ENCODE data around the gene RIMS1.

RIMS1 gene

DNA sequence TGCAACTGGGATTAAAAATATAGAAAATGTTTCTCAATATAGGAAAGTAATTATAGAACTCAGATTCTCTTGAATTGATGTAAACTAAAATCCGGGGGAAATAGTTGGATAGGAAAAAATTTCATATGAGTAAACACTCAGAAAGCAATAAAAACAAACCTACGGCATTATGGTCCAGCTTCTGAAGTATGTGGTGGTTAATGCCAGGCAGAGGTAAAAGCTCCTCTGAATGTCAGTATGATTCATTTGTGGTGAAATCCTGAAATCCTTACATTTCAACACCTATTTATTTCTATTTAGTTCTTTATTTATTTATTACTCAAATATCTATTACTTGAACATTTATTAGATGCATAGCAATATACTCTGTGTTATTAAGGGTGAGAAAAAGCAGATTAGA lies 145.1 kb downstream of the RIMS1 start:
- Histone ChIP-seq H3F3A (ENCODE audit: insufficient read depth, low read length) (no peaks in the 10 kb centered on the region), H3K4me1 (ENCODE audit: low read length) (no peaks in the 10 kb centered on the region), H3K27me3 (replicated peaks; ENCODE audit: insufficient read depth, low read length) (no peaks in the 10 kb centered on the region), H3K4me2 (ENCODE audit: low read depth, low read length) (no peak overlapping the region), H2AFZ (ENCODE audit: low read length) (no peak overlapping the region), H3K4me3 (ENCODE audit: low read length) (no peak overlapping the region), H3K79me2 (ENCODE audit: low read length) (no peaks in the 10 kb centered on the region), H3K36me3 (replicated peaks; ENCODE audit: insufficient read depth, low read length) (no peaks in the 10 kb centered on the region), H4K20me1 (ENCODE audit: insufficient read depth, low read length) (no peaks in the 10 kb centered on the region), H3K9me2 (replicated peaks; ENCODE audit: insufficient read depth, low read length) (no peaks in the 10 kb centered on the region), H3K9me3 (replicated peaks; ENCODE audit: insufficient read depth, low read length) (no peaks in the 10 kb centered on the region), H3K9ac (ENCODE audit: low read length) (no peak overlapping the region), H3K27ac (ENCODE audit: low read length) (no peak overlapping the region)
- TF ChIP-seq EZH2phosphoT487 (IDR thresholded peaks at IDR 0.05; ENCODE audit: low read length) (no peak), EZH2 (optimal IDR thresholded peaks at IDR 0.05; ENCODE audit: low read depth, low read length) (no peak)
- TF ChIP-seq, protein P1, sequence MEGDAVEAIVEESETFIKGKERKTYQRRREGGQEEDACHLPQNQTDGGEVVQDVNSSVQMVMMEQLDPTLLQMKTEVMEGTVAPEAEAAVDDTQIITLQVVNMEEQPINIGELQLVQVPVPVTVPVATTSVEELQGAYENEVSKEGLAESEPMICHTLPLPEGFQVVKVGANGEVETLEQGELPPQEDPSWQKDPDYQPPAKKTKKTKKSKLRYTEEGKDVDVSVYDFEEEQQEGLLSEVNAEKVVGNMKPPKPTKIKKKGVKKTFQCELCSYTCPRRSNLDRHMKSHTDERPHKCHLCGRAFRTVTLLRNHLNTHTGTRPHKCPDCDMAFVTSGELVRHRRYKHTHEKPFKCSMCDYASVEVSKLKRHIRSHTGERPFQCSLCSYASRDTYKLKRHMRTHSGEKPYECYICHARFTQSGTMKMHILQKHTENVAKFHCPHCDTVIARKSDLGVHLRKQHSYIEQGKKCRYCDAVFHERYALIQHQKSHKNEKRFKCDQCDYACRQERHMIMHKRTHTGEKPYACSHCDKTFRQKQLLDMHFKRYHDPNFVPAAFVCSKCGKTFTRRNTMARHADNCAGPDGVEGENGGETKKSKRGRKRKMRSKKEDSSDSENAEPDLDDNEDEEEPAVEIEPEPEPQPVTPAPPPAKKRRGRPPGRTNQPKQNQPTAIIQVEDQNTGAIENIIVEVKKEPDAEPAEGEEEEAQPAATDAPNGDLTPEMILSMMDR (IDR thresholded peaks at IDR 0.05; ENCODE audit: low read length) = no peak
- no peak for DNase-seq

DNA sequence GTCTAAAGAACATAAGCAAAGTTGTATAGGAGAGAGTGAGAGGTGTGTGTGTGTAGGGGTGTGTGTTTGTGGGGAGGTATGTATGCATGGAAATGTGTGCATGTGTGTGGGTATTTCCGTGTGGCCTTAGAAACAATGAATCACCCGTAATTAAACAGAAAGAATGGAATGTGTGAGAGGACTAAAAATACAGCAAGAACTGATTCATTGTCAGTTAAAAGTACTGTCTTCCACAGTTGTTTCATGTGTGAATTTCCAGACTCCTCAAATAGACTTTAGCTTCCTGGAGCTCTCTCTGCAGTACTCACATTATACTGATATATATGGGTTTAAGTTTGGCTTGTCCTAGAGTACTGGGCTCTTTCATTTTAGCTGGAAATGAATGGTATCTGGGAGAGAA lies 145.7 kb downstream of the RIMS1 start:
- Histone ChIP-seq H3K9me3 (replicated peaks; ENCODE audit: insufficient read depth, low read length) (no peaks in the 10 kb centered on the region), H3K4me3 (ENCODE audit: low read length) (no peak overlapping the region), H4K20me1 (ENCODE audit: insufficient read depth, low read length) (no peaks in the 10 kb centered on the region), H3K27ac (ENCODE audit: low read length) (no peak overlapping the region), H3K36me3 (replicated peaks; ENCODE audit: insufficient read depth, low read length) (no peaks in the 10 kb centered on the region), H3F3A (ENCODE audit: insufficient read depth, low read length) (no peaks in the 10 kb centered on the region), H3K79me2 (ENCODE audit: low read length) (no peaks in the 10 kb centered on the region), H2AFZ (ENCODE audit: low read length) (no peak overlapping the region), H3K4me1 (ENCODE audit: low read length) (no peaks in the 10 kb centered on the region), H3K27me3 (replicated peaks; ENCODE audit: insufficient read depth, low read length) (no peaks in the 10 kb centered on the region), H3K9ac (ENCODE audit: low read length) (no peak overlapping the region), H3K9me2 (replicated peaks; ENCODE audit: insufficient read depth, low read length) (no peaks in the 10 kb centered on the region), H3K4me2 (ENCODE audit: low read depth, low read length) (no peak overlapping the region)
- no peak for TF ChIP-seq EZH2 (optimal IDR thresholded peaks at IDR 0.05; ENCODE audit: low read depth, low read length)
- TF ChIP-seq, protein P1 (IDR thresholded peaks at IDR 0.05; ENCODE audit: low read length) = no peak
- no peak for TF ChIP-seq EZH2phosphoT487 (IDR thresholded peaks at IDR 0.05; ENCODE audit: low read length)
- DNase-seq = no peak

DNA sequence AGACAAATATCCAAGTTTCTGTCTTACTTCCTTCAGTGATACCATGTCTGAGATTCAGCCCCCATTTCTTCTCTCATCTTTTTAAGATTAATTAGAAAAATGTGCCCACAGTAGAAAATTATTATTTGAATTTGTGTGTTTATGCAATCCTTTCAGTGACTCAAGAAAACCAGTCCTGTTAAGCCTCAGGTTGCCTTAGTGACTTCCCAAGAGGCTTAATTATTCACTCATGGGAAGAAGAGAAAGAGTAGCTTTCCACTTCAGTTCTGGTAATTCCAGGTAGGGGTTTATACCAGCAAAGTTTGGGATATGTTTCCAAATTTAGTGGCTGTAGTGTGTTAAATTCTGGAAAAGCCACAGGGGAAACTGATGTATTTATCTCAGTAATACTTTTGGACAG lies 149.1 kb downstream of the RIMS1 start:
- no peak for DNase-seq
- Histone ChIP-seq H2AFZ (ENCODE audit: low read length) (no peak overlapping the region), H3K27ac (ENCODE audit: low read length) (no peak overlapping the region), H3K36me3 (replicated peaks; ENCODE audit: insufficient read depth, low read length) (no peaks in the 10 kb centered on the region), H3K9me3 (replicated peaks; ENCODE audit: insufficient read depth, low read length) (no peaks in the 10 kb centered on the region), H3F3A (ENCODE audit: insufficient read depth, low read length) (no peaks in the 10 kb centered on the region), H3K79me2 (ENCODE audit: low read length) (no peaks in the 10 kb centered on the region), H3K27me3 (replicated peaks; ENCODE audit: insufficient read depth, low read length) (no peaks in the 10 kb centered on the region), H3K4me2 (ENCODE audit: low read depth, low read length) (no peak overlapping the region), H3K4me1 (ENCODE audit: low read length) (no peaks in the 10 kb centered on the region), H3K4me3 (ENCODE audit: low read length) (no peak overlapping the region), H3K9me2 (replicated peaks; ENCODE audit: insufficient read depth, low read length) (no peaks in the 10 kb centered on the region), H4K20me1 (ENCODE audit: insufficient read depth, low read length) (no peaks in the 10 kb centered on the region), H3K9ac (ENCODE audit: low read length) (no peak overlapping the region)
- TF ChIP-seq, protein P1 (IDR thresholded peaks at IDR 0.05; ENCODE audit: low read length) = no peak
- no peak for TF ChIP-seq EZH2 (optimal IDR thresholded peaks at IDR 0.05; ENCODE audit: low read depth, low read length)
- TF ChIP-seq EZH2phosphoT487 (IDR thresholded peaks at IDR 0.05; ENCODE audit: low read length) = no peak
